ENCODE results near the gene RNASEH2A.

The RNASEH2A gene

DNA sequence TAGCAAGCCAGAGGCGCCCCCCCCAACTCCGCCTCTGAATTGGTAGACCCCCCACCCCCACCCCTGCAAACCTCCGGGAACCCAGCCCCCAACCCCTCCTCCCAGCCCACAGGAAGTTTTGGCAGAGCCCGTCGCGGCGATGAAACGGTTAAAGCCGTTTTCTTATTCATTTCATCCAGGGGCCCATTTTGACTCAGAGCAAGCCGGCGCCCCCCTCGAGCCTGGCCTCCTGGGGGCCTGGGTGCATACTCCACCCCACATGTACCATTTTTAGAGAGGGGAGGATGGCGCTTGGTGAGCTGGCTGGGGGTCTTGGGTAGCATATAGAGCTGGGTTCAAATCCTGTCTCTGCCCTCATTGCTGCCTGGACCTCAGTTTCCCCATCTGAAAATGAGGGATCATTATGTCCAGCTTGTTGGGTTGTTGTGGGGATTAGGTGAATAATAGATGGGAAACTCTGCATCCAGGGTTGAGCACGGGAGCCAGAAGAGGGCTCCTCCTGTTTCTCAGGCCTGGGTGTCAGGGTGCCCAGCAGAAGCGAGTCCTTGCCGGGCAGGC, 23.0 kb upstream of the RNASEH2A start:
- DNase-seq = peak; percentile 36

DNA sequence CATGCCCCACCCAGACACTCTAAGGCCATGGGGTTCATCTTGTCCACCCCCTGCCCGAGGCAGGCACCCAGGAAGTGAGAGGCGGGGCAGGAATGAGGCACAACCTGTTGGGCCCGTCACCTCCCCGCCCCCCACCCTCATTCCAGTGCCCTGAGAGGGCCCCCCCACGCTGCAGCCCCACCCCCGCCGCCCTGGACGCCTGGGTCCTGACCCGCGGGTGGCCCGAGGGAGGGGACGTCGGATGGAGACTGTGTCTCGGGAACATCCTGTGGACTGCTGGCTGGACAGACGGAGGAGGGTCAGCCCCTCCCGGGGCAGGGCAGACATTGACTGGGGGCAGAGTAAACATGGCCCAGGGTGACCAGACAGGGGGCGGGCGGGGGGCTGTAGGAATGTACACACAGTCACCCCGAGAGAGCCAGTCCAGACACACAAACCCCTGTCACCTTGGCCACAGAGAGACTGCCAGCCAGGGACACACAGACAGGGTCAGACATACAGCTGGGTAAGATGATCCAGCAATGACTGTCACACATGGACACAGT, 22.5 kb upstream of the RNASEH2A start:
- DNase-seq = no peak

DNA sequence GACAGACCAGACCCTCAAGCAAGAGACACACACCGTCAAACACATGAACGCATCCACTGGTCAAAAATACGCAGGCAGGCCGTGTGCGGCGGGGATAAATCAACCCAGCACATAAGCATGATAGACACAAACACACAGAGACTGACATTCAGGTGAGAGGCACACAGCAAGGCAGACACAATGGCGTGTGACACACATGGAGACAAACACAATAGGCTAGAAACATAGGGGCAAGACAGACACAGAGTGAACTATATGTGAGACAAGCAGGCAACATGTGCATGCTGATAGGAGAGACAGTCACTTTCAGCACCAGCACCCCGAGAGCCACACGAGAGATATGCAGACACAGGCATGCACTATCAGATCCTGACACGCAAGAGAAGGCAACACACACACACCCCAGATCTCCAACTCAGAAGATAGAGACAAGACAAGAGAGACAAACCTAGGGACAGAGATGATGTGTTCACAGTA, 22.0 kb upstream of the RNASEH2A start:
- no peak for DNase-seq

DNA sequence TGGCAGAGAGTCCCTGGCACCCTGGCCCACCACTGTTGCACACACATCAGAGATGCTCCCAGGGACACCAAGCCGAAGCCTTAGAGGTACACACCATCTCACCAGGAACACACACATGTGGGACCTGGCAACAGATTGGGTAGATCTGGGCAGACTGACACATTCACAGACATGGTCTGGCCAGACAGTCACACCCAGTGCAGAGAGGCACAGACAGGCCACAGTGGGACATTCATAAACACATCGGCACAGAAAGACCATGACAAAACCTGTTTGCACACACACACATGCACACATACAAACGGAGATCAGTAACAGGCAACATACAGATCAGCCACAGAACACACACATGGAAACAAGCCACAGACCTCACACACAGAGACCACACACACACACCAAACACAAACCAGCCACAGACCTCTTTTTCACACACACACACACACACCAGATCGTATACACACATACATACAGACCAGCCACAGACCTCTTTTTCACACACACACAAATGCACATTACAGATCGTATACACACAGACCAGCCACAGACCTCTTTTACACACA, 21.4 kb upstream of the RNASEH2A start:
- peak; percentile 49 for DNase-seq

DNA sequence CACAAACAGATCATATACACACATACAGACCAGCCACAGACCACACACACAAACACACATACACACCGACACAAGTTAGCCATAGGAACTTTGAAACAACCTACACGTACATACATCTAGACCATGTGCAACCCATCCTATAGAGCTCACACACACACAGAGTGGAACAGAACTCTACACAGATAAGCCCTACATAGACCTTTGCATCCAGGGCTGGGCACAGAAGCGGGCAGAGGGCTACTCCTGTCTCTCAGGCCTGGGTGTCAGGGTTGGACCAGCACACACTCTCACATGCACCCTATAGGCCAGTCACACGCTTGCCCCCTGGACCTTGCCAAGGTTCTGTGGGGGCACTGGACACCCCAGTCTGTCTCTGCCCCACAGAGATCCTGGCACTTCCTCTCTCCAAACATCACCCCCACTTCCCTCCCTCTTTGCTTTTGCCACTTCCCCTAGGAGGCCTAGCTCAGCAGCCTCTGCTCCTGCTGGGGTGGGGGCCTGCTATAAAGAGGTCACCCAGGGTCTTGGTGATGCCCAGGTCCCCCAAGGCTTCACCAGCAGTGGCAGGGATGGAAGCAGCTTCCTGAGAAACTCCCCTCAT, 20.9 kb upstream of the RNASEH2A start:
- peak; percentile 25 for DNase-seq

DNA sequence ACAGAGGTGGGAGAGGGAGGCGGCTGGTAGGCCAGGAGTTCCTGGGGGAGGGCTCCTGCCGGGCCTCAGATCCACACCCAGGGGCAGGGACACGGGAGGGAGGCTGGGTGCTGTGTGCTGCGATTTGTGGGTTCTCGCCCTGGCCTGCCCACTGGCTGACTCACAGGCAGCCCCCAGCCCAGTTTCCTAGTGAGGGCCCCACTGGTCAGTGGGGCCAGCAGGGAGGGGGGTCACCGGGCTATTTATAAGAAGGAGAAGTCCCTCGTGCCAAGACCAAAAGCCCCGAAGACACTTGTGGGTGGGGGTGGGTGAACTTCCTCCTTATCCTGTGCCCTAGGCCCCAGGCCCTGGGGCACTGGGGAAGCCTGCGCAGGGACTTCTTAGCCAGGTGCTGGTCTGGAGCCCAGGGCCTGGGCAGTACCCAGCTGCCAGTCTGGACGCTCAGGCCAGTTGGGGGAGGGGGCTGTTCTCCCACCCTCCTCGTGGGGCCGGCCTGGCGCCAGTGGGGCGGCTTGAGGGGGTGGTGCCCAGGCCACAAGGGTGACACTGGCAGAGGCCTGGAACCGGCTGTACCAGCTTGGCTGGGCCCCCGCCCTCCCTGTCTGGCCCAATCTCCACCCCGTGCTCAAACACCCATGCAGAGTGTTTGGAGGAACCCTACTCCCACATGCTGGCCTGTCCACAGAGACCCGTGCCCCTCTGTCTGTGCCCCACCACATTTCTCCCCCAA, 20.1 kb upstream of the RNASEH2A start:
- no peak for DNase-seq

DNA sequence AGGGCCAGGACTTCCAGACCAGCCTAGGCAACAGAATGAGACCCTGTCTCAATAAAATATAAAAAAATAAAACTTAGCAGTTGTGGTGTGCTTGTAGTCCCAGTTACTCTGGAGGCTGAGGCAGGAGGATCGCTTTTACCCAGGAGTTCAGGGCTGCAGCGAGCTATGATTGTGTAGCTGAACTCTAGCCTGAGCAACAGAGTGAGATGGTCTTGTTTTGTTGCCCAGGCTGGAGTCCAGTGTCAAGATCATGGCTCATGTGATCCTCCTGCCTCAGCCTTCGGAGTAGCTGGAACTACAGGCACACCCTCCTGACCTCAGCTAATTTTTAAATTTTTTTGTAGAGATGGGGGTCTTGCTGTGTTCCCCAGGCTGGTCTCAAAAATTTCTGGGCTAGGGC, 19.4 kb upstream of the RNASEH2A start:
- DNase-seq = no peak

DNA sequence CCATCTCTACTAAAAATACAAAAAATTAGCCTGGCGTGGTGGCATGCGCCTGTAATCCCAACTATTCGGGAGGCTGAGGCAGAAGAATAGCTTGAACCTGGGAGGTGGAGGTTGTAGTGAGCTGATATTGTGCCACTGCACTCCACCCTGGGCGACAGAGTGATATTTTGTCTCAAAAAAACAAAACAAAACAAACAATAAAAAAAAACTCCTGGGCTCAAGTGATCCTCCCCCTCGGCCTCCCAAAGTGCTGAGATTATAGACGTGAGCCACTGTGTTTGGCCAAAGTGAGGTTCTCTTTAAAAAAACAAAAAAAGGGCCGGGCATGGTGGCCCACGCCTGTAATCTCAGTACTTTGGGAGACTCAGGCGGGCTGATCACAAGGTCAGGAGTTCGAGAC, 18.9 kb upstream of the RNASEH2A start:
- no peak for DNase-seq

DNA sequence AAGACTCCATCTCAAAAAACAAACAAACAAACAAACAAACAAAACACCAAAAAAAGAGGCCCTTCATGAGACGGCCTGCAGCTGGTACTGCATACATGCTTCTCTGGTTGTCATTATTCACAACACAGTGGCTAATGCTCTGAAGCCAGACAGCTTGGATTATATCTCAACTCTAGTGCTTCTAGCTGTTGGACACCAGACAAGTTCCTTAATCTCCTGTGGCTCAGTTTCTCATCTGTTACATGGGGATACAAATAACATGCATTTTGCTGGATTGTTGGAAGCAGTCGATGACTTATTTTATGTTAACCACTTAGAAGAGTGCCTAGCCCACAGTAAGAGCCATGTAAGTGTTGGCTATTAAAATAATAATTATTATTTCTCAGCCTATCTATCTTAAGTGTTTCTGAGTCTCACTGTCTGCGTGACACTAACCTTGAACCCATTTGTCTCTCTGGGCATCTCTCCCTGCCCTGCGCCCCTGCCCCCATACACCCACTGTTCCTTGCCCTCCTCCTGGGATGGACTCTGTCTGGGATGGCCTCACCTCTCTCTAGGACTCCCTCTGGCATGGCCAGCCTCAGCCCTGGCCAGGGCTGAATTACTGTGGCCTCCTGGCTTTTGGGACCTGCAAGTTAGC, 18.2 kb upstream of the RNASEH2A start:
- DNase-seq = no peak

DNA sequence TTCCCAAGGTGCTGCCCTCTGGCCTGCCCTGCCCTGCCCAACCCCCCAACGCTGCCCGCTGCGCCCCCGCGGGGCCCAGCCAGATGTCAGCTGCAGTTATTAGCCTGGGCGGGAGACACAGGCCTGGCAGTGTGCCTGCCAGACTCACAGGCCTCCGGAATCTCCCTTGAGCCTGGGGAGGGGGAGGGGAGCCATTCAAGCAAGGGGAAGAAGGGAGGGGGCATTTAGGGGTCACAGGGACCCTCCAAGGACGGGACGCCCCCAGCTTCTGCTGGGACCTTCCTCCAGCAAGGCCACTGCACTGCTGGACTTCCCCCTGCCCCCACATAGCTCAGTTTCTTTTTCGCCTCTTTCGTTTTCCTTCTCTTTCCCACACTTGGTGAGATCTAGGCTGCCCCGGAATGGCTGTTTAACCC, 17.7 kb upstream of the RNASEH2A start:
- DNase-seq = peak; percentile 49

DNA sequence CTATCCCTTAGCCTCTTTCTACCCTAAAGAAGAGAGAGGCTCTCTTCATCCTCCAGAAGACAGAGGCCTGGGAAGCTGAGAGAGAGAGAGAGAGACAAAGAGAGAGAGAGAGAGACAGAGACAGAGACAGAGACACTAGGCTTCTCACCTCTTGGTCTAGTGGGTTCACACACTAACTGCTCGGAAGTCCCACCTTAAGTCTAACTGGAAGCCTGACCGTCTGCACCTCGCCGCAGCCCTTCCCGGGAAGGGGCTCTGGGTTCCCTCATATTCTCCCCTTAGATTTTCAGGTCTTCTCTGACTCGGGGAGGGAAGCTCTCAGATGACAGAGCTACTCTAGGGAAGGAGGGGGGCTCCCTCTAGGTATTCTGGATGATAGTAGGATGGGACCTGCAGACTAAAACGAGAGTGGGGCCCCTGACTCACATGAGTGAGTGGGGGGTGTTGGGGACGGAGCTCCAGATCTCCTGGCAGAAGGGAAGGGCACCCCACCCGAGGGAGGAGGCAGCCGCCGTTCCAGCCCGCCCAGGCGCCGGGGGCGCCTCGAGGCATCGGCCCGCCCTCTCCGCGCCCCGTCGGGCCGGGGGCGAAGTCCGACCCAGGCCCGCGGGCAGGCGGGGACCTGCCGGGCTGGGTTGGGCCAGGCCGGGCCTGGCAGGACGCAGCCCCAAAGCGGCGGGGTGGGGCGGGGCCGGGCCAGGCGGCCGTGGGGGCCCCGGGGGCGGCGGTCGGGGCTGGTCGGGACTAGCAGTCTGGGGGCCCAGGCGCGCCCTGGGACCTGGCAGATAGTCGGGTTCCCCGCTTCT, 17.1 kb upstream of the RNASEH2A start:
- no peak for DNase-seq

DNA sequence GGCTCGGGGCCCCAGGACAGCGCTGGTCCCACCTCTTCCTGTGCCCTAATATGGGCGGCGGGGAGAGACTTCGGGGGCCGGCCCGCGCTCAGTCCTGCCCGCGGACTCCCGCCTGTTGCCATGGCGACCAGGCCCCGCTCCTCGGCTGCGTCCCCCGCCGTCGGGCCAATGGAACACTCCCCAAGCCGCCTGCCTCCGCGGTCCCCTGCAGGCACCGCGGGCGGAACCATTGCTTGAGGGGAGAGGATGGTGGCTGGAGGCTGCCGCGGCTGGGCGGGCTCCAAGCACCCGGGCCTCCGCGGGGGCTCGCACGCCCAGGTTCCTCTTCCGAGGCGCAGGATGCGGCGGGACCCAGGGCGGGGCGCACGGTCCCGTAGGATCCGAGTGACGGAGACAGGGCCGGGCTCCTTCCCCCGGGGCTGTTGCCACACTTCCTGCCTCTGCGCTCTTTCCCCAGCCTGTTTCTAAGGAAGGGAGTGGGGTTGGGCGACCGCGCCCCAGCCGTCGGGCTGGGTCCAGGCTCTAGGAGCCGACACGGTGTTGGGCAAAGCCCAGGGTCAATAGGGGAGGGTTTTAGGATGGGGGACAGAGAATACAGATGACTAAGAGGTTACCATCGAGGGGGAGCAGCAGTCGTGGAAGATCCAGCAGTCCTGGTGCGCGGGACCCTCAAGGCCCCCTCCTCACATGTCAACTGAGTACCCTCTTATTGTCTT, 16.3 kb upstream of the RNASEH2A start:
- DNase-seq = peak; percentile 91

DNA sequence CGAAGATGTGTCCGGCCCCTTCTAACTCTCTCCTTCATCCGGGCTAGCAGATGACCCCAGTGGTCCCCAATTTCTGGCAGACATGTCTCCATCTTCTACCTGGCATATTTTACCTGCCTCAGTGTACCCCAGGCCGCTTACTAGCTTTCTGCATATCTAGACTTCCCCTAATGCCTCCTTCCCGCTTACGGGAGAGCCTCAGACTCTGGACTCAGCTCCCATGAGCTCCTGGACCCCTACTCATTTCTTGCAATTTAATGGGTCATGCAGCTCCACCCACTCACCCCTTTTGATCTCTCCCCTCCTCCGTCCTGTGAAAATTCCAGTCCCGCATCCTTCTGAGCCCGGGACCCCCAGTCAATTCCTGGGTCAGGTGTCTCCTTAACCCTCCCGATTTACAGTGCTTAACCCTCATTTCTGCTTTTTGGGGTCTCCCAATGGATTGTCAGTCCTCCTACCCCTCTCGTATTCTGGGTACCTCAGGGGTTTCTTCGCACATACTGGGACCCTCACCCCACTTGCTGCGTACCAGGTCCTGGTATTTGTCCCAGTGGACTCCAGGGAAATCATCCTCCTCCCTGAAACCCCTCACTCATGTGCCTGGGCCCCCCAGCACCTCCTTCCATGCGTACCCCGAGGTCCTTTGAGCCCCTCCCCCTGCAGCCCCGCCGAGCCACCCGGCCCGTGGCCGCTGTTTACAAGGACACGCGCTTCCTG, 15.6 kb upstream of the RNASEH2A start:
- no peak for DNase-seq

DNA sequence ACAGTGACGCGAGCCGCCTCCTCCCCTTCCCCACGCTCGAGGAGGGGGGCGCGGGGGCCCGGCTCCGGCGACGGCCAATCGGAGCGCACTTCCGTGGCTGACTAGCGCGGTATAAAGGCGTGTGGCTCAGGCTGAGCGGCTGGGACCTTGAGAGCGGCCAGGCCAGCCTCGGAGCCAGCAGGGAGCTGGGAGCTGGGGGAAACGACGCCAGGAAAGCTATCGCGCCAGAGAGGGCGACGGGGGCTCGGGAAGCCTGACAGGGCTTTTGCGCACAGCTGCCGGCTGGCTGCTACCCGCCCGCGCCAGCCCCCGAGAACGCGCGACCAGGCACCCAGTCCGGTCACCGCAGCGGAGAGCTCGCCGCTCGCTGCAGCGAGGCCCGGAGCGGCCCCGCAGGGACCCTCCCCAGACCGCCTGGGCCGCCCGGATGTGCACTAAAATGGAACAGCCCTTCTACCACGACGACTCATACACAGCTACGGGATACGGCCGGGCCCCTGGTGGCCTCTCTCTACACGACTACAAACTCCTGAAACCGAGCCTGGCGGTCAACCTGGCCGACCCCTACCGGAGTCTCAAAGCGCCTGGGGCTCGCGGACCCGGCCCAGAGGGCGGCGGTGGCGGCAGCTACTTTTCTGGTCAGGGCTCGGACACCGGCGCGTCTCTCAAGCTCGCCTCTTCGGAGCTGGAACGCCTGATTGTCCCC, 14.9 kb upstream of the RNASEH2A start, which contains the start of gene JUNB:
Gene JUNB (plus strand): TSS at position 142 of the 706 bp plus-strand sequence. CDS start 286 bp downstream, at position 428.
- DNase-seq = peak; percentile 98

DNA sequence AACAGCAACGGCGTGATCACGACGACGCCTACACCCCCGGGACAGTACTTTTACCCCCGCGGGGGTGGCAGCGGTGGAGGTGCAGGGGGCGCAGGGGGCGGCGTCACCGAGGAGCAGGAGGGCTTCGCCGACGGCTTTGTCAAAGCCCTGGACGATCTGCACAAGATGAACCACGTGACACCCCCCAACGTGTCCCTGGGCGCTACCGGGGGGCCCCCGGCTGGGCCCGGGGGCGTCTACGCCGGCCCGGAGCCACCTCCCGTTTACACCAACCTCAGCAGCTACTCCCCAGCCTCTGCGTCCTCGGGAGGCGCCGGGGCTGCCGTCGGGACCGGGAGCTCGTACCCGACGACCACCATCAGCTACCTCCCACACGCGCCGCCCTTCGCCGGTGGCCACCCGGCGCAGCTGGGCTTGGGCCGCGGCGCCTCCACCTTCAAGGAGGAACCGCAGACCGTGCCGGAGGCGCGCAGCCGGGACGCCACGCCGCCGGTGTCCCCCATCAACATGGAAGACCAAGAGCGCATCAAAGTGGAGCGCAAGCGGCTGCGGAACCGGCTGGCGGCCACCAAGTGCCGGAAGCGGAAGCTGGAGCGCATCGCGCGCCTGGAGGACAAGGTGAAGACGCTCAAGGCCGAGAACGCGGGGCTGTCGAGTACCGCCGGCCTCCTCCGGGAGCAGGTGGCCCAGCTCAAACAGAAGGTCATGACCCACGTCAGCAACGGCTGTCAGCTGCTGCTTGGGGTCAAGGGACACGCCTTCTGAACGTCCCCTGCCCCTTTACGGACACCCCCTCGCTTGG, 14.1 kb upstream of the RNASEH2A start:
- DNase-seq = peak; percentile 75

DNA sequence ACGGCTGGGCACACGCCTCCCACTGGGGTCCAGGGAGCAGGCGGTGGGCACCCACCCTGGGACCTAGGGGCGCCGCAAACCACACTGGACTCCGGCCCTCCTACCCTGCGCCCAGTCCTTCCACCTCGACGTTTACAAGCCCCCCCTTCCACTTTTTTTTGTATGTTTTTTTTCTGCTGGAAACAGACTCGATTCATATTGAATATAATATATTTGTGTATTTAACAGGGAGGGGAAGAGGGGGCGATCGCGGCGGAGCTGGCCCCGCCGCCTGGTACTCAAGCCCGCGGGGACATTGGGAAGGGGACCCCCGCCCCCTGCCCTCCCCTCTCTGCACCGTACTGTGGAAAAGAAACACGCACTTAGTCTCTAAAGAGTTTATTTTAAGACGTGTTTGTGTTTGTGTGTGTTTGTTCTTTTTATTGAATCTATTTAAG, 13.5 kb upstream of the RNASEH2A start:
- DNase-seq = peak; percentile 67

DNA sequence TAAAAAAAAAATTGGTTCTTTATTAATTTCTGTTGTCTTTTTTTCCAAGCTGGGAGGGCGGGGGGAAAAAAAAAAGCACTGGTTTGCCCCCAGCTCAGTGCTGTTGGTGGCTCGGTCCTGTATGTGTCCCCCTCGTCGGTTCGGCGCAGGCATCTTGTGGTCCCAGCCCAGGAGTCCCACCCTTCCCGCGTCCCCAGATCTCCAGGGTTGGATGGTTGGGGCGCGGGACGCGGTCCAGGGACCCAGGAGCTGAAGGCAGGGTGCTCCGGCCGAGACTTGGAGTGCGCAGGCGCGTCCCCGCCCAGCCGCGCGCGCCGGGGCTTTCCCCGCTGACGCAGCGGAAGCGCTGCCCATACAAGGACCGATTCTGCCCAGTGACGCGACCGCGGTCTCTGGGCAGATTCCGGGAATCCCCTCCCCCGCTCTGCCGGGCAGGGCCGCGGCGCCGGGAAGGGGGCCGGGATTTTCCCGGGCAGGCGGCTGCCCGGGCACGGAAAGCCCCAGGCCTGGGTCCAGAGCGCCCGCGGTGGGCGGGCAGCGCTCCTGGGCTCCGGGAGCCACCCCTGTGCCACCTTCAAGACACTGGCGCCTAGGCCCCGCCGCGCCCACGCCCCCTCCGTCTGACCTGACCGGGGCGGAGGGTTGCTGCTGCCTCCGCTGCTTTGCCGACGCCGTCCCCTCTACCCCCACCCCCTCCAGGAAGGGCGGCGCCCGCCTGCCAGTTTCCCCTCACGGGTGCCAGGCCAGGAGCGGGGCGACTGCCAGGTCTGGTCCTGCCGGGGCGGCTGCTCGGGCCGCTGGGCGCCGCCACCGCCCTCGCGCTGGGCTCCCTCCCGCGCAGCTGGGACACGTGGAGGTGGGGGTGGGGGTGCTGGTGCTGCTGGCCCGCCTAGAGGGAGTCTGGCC, 12.8 kb upstream of the RNASEH2A start:
- DNase-seq = peak; percentile 97

Data from activated T-cell treated with anti-CD3 and anti-CD28 coated beads, Interleukin-2, amount 50 U/mL, for 1 hour (primary cell).